Retina (tissue), 1 donor: Measurements from ENCODE around the gene E2F3.

Experiments
- DNase-seq: peaks from one replicate; pipeline ENCODE4 v3.0.0-alpha.2; 2016

Gene E2F3

DNA sequence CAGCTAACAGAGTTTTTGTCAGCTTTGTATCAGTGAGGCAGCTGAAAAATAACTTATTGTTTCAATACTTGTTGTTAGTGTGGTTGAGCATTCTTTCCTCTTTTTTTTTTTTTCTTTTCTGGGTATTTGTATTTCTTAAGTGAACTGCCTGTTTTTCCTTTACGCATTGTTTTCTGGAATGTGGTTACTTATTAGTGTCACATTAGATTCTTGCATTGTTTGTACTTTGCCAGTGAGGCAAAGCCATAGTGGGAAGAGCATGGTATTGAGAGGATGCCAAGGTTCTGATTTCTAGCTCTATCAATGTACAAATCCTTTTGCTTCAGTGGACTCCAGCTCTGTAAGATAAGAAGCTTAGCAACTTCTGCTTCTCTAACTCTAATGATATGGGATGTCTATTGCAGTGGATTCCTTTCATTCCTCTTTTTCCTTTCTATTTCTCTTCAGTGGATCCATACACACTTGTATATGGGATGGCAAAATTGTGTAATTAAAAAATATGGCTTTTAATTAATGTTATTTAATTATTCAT lies 136.5 kb downstream of the E2F3 start:
- DNase-seq, result no peak

DNA sequence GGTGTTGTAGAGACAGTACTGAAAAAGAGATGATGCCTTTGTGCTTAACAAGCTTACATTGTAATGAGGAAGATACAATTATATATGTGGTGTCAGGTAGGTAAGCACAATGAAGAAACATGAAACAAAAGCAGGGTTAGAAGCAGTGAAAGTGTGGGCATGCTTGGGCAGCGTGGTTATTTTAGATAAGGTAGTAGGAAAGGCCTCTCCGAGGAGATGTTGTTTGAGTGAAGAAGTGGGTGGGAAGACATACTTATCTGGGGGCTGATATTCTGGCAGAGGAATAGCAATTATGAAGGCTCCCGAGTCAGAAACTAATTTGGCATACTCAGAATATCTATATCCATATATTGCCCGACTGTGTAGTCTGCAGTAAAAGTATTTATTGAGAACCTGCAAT lies 137.2 kb downstream of the E2F3 start:
- no peak for DNase-seq

- DNase-seq, result no peak
These were observed 137.7 kb downstream of the E2F3 start for GRCh38 chr6:20539387-20539786.

DNA sequence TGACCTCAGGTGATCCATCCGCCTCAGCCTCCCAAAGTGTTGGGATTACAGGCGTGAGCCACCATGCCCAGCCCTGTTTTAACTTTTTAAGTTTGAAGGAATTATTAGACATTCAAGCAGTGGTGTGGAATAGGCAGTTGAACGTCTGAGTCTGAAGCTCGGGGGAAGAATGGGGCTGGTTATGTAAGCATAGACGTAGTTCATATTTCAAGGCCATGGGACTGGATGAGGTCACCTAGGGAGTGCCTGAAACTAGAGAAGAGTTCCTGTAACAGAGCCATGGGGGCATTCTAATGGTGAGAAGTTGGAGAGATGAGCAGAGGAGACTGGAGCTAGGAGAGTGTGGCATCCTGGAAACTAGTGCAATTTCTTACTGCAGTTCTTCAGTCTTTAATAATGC lies 139.0 kb downstream of the E2F3 start:
- DNase-seq, result no peak

GRCh38 chr6:20541382-20541781 lies 139.7 kb downstream of the E2F3 start:
- DNase-seq, result no peak

DNA sequence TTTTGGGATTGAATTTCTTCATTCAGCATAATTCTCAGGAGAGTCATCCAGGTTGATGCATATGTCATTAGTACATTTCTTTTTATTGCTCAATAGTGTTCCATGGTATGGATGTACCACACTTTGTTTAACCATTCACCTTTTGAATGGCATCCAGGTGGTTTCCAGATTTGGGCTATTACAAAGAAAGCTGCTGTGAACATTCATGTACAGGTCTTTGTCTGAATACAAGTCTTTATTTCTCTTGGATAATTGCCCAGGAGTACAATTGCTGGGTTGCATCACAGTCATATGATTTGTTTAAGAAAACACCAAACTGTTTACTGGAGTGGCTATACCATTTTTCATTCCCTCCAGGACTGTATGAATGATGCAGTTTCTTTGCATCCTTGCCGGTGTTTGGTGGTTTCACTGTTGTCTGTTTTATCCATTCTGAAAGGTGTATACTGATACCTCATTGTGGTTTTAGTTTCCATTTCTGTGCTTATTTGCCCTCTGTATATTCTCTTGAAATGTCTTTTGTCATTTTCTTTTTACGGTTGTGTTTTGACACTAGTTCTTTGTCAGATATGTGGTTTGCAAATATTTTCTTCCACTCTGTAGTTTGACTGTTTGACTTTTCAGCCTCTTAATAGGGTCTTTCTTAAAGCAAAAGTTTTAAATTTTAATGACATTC lies 141.4 kb downstream of the E2F3 start:
- DNase-seq, result no peak
